Frontal cortex (tissue), 4 donors: ENCODE data around the gene ETV6. TPM values are rescaled to one million over a fixed set of nuclear protein-coding genes. Genes with fewer than 3 reads are reported as not detected.

Source experiments
- DNase-seq, 2 donors: peaks; one replicate each; pipeline ENCODE4 v3.0.0; 2012; ENCODE audit warnings: low spot score in 2 of 2
- FAIRE-seq: peaks from 2 replicates; lab custom pipeline; 2012; peaks lifted over from hg19 to GRCh38; lab: Jason Lieb, UNC
- total RNA-seq: library from RNA; depleted of rRNA; stranded (reverse); fragments of >200 nt; gene quantifications from one replicate; pipeline ENCODE4 v1.2.3, GENCODE V29; 2014
- donor health status: control.
- donor health status: control.
- donor health status: control.

The ETV6 gene
- total RNA-seq, 1 donor from 2014 or later: 2.9 TPM

DNA sequence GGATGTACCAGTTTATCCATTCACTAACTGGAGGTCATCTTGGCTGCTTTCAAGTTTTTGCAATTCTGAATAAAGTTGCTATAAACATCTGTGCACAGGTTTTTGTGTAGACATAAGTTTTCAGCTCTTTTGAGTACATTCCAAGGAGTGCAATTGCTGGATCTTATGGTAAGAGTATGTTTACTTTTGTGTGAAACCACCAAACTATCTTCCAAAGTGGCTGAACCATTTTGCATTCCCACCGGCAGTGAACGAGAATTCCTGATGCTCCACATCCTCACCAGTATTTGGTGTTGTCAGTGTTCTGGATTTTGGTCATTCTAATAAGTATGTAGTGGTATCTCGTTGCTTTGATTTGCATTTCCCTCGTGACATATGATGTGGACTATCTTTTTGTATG, 270.8 kb downstream of the ETV6 start:
- FAIRE-seq (no peak), DNase-seq (no peak)

DNA sequence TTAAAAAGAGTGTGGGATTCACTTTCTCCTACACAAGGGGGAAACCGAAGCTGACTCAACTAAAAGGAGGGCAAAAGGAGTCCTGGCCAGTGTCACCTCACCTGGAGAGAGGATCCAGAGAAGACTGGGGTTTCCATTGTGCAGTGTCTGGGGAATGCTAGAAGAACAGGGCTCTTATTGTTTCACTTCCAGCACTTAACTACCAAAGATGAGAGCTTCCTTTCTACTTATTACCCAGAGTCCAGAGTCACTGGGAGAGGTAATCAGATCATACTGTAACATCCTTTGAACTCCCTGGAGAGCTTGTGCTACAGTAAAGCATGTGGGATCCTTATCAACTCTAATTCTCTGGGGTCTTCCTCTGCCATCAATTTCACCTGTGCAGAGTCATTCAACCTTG, 272.9 kb downstream of the ETV6 start:
- no peak for FAIRE-seq

DNA sequence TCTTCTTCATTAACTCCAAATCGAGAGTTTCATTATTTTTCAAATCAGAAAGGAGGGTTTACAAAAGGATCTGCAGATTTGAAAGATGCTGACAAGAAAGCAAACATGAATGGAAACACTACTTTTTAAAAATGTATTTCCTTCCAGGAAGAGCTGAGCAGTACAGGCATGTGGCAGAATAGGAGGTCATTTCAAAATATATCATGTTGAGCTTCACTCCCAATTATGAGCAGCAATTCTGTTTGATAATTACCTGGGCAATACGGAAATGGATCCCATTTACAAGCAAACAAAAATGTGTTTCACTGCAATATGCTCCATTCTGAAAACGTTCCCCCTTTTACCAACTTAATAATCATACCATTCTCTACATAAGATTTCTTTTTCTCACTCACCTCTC, 273.6 kb downstream of the ETV6 start:
- no peak for DNase-seq
- no peak for FAIRE-seq

More for the DNA sequence above, 272.9 kb downstream of the ETV6 start:
- no peak for DNase-seq

DNA sequence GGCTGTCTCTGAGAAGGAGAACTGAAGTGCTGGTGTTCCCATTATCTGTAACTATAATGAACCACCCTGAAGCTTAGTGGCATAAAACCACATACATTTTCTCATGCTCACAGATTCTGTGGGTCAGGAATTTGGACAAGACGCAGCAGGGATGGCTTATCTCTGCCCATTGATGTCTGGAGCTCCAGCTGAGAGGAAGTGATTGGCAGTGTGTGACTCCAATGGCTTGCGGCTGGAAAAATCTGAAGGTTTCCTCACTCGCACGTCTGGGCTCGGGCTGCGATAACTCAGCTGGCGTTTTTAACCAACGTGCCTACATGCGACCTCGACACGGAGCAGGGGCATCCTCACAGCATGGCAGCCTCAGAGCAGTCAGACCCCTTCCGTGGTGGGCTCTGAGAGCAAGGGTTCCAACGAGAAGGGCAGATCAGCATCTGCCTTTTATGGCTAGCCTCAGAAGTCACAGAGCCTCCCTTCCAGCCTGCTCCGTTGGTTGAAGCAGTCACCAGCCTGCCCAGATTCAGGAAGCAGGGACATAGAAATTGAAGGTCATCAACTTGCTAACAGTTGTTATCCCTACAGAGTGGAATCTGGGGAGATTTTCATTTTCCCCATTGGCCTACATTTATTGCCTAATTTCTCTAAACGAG, 277.9 kb downstream of the ETV6 start:
- FAIRE-seq (no peak), DNase-seq (no peak)

DNA sequence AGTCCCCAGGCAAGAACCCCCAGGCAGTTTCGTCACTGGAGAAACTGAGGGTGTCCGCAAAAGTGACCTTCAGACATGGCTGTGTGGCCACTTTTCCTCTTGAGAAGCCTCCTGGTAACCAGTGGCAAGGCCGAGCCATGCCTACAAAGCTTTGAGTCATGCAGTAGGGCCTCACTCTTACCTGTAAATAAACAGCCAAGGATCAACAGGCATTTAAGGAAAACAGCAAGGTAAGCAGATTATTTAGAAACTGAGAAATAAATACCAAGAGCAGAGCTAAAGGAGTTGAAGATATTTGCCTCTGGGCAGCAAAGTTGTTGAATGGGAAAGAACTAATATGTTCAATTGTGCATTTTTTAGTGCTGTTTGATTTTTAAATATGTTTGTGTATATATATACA, 280.2 kb downstream of the ETV6 start:
- DNase-seq: no peak
- FAIRE-seq: no peak

DNA sequence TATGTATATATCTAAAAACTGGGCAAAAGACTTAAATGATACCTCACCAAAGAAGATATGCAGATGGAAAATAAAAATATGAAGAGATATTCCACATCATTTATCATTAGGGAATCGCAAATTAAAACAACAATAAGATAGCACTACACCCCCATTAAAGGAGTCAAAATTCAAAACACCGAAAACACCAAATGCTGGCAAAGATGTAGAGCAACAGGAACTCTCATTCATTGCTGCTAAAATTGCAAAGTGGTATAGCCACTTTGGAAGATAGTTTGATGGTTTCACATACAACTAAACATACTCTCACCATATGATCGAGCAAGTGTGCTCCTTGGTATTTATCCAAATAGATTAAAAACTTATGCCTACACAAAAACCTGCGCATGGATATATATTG, 289.7 kb downstream of the ETV6 start:
- FAIRE-seq: no peak

DNA sequence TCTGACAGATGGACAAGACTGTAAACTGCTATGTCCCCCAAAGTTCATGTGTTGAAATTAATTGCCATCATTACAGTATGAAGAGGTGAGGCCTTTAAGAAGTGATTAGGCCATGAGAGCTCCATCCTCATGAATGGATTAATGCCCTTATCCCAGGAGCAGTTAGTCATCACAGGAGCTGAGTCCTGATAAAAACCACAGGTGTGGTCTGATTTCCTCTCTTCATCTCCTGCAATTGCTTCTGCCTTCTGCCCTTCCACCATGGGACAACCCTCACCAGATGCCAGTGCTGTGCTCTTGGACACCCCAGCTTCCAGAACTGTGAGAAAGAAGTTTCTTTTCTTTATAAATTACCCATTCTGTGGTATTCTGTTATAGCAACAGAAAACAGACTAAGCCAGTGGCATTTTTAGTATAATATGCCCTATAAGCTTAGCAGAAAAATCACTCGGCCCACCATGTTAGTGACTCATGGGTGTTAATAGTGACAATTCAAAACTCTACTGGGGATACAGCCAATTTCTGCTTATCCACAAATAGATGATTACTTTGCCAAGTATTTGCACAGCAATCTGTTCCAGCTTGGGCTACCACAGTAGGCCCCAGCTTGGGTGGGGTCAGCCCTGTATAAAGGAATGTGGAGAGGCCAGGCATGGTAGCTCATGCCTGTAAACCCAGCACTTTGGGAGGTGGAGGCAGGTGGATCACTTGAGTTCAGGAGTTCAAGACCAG, 292.3 kb downstream of the ETV6 start:
- DNase-seq (no peak), FAIRE-seq (no peak)

More for the DNA sequence above, 289.7 kb downstream of the ETV6 start:
- DNase-seq: no peak

DNA sequence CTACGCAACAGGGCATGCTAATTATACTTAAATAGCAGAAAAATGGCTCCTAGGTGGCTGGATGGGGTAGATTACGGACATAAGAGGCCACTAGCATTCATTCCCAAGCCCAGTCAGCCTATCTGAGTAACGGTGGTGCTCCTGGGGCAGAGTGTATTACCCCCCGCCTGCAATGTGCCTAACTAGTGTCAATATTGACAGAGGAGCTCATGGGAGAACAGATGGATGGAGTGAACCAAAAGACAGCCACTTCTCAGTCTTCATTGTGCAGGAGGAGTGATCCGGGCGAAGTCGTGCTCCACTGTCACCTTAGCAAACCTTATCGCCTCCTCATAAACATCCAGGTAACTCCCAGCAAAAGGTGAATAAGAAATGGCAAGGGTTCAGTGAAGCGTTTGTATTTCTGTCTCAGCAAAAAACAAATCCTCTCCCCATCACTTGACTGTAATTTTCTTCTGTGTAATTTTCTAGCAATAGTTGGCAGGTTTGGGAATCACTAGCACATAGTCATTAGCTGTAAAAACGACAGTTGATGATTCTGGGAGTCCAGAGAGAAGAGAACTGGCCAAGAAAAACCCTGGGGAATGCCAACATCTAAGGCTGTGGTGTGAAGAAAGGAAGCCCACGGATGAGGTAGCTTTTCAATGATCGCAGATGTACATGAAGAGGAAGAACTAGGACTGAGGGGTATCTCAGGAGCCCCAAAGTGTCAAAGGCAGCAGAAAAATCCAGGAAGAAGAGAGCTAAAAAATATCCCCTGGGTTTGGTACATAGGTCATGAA, 294.6 kb downstream of the ETV6 start:
- FAIRE-seq (no peak), DNase-seq (no peak)
